Vagina (tissue), 2 donors: ENCODE data around the gene CENPT. TPM values are rescaled to one million over a fixed set of nuclear protein-coding genes. Genes with fewer than 3 reads are reported as not detected.
"Not testable (repeated sequence)": the region's sequence is repeated elsewhere in the genome, so short reads cannot be mapped to it uniquely, and the experiment has no call there.

ENCODE experiments used
- DNase-seq, 2 donors: peaks; one replicate each; pipeline ENCODE4 v3.0.0-alpha.2; 2017; ENCODE audit errors: extremely low spot score in 2 of 2
- H3K27ac ChIP-seq: fragments of 200-600 bp; sonication (generic); one replicate; pipeline ENCODE4 v1.5.1; 2019
- H3K27me3 ChIP-seq: fragments of 200-600 bp; sonication (generic); one replicate; pipeline ENCODE4 v1.5.1; 2019
- H3K36me3 ChIP-seq, 2 donors: fragments of 200-600 bp; sonication (generic); one replicate each; pipeline ENCODE4 v1.5.1; 2017 to 2019
- H3K4me1 ChIP-seq: fragments of 200-600 bp; sonication (generic); one replicate; pipeline ENCODE4 v1.5.1; 2019
- H3K4me3 ChIP-seq, 2 donors: fragments of 200-600 bp; sonication (generic); 1 replicate in 1 of 2; 2 replicates in 1 of 2; pipeline ENCODE4 v1.5.1; 2016 to 2019
- H3K9me3 ChIP-seq: fragments of 200-600 bp; sonication (generic); one replicate; pipeline ENCODE4 v1.5.1; 2019
- POLR2A ChIP-seq, 2 donors: fragments of 450-650 bp; IDR thresholded peaks; one replicate each; pipeline ENCODE4 v1.6.1; 2017; ENCODE audit warnings: antibody characterized with exemption in 2 of 2, mild to moderate bottlenecking in 2 of 2, moderate library complexity in 2 of 2
- POLR2AphosphoS5 ChIP-seq, 2 donors: sonication (generic); formaldehyde crosslinking; IDR thresholded peaks; one replicate each; pipeline ENCODE4 v1.9.0; 2017; ENCODE audit warnings: antibody characterized with exemption in 2 of 2, mild to moderate bottlenecking in 2 of 2, low read depth in 1 of 2; ENCODE audit not compliant: insufficient read depth in 1 of 2
- intact Hi-C: fragments of 100-400 bp; cut with DNase I; formaldehyde crosslinking; loops from one replicate; pipeline ENCODE4 v1.15.1; 2023
- total RNA-seq: library from RNA; depleted of rRNA; stranded (reverse); fragments of >200 nt; gene quantifications from one replicate; pipeline ENCODE4 v1.2.3, GENCODE V29; 2016
- TF ChIP-seq, protein P1 (sequence below), 3 experiments: fragments of 450-650 bp in 2 of 3; fragments of 200-600 bp in 1 of 3; sonication (generic) in 1 of 3; IDR thresholded peaks; one replicate each; pipeline ENCODE4 v1.5.1; 2017 to 2019; ENCODE audit warnings: antibody characterized with exemption in 3 of 3, mild to moderate bottlenecking in 2 of 3, moderate library complexity in 2 of 3

CENPT gene
- total RNA-seq, 1 donor from 2014 or later: 57.7 TPM

DNA sequence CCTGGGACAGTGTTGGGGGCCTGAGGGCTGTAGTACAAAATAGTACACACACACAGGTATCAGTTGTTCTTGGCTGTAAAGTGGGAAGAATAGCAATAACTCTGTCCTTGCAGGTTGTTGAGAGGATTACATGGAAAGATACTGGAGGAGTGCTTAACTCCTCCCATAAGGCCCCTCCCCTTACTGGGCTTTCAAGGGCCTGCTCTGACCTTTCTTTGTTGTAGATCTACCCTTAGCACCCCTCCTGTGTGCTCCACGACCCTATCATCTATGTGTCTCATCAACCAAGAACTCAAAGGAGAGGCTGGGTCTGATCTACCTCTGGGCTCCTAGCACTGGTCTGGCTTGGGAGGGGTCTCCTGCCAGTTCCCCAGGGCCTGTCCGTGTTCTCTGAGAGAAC is 17.1 kb upstream of the CENPT start:
- peaks cover 0 to 37% of the 10 kb centered on the region in 2 donors for H3K36me3 ChIP-seq
- H3K27ac ChIP-seq: no peak overlapping the region
- intact Hi-C loops: no loop called here

DNA sequence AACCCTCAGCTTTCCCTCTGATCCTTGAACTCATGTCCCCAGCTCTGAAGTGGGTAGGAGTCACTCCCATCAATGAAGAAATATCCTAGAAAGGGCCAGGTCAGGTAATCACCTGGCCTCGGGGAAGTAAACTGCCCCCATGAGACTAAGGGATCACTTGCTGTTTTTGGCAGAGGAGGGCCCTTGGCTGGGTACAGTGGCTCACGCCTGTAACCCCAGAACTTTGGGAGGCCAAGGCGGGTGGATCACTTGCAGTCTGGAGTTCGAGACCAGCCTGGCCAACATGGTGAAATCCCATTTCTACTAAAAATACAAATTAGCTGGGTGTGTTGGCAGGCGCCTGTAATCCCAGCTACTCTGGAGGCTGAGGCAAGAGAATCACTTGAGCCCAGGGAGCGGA is 16.6 kb upstream of the CENPT start:
- H3K27ac ChIP-seq: peak overlapping the region; percentile 79
- peaks cover 0 to 31% of the 10 kb centered on the region in 2 donors for H3K36me3 ChIP-seq

More for the DNA sequence above, 17.1 kb upstream of the CENPT start:
- Histone ChIP-seq H3K4me1 (peaks cover 37% of the 10 kb centered on the region), H3K9me3 (no peaks in the 10 kb centered on the region), H3K4me3 (no peak overlapping the region), H3K27me3 (no peaks in the 10 kb centered on the region)
- DNase-seq: no peak
- TF ChIP-seq POLR2AphosphoS5 (IDR thresholded peaks at IDR 0.05; ENCODE audit: insufficient read depth in 1 of 2, low read depth in 1 of 2): no peak
- TF ChIP-seq, protein P1, sequence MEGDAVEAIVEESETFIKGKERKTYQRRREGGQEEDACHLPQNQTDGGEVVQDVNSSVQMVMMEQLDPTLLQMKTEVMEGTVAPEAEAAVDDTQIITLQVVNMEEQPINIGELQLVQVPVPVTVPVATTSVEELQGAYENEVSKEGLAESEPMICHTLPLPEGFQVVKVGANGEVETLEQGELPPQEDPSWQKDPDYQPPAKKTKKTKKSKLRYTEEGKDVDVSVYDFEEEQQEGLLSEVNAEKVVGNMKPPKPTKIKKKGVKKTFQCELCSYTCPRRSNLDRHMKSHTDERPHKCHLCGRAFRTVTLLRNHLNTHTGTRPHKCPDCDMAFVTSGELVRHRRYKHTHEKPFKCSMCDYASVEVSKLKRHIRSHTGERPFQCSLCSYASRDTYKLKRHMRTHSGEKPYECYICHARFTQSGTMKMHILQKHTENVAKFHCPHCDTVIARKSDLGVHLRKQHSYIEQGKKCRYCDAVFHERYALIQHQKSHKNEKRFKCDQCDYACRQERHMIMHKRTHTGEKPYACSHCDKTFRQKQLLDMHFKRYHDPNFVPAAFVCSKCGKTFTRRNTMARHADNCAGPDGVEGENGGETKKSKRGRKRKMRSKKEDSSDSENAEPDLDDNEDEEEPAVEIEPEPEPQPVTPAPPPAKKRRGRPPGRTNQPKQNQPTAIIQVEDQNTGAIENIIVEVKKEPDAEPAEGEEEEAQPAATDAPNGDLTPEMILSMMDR (IDR thresholded peaks at IDR 0.05): no peak
- TF ChIP-seq POLR2A (IDR thresholded peaks at IDR 0.05): no peak

DNA sequence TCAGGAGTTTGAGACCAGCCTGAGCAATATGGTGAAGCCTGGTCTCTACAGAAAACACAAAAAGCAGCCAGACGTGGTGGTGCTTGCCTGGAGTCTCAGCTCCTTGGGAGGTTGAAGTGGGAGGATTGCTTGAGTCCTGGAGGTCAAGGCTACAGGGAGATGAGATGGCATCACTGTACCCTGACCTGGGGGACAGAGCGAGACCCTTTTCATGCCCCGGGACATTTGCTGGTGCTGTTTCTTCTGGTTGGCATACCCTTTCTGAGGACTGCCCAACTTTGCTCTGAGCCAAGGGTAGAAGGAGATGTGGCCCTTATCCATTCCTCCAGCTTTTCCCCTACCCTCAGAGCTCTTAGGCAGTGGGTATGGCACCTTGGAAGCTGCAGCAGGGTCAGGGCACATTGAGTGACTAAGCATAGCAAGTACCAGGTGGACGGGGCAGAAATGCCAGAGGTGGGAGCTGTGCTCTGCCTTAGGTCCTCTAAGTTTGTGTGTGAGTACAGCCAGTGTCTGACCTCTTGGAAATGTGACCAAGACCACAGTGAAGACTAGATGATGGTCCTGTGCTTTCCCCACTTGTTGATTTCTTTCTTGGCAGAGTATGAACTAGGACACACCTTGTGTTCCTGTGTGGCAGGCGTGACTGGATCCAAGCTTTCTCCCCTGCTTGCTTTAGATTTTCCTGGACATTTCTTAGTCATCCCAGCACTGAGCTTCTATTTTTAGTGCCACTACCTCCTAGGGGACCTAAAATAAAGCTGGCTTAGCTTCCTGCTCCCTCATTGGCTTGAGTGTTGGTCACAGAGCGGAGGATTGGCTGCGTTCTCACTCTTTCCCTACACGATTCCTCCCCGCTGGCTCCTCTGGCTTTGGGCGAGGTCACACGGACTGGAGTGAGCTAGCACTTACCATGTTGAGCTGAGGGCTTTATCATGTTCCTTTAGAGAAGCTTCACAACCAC is 15.4 kb upstream of the CENPT start:
- DNase-seq: no peak
- Histone ChIP-seq H3K4me1 (peaks cover 46% of the 10 kb centered on the region), H3K27ac (peak overlapping the region; percentile 79), H3K9me3 (no peaks in the 10 kb centered on the region), H3K4me3 (no peak overlapping the region), H3K36me3 (peaks cover 0 to 20% of the 10 kb centered on the region in 2 donors), H3K27me3 (no peaks in the 10 kb centered on the region)
- intact Hi-C loops: no loop called here
- TF ChIP-seq, protein P1 (IDR thresholded peaks at IDR 0.05): no peak
- peak in 1 of 2 donors; percentile 58 for TF ChIP-seq POLR2AphosphoS5 (IDR thresholded peaks at IDR 0.05; ENCODE audit: insufficient read depth in 1 of 2, low read depth in 1 of 2)

More for the DNA sequence above, 16.6 kb upstream of the CENPT start:
- H3K27me3 ChIP-seq, intact Hi-C loops, H3K9me3 ChIP-seq, H3K4me3 ChIP-seq, DNase-seq: not testable (repeated sequence)
- peaks cover 37% of the 10 kb centered on the region for H3K4me1 ChIP-seq

DNA sequence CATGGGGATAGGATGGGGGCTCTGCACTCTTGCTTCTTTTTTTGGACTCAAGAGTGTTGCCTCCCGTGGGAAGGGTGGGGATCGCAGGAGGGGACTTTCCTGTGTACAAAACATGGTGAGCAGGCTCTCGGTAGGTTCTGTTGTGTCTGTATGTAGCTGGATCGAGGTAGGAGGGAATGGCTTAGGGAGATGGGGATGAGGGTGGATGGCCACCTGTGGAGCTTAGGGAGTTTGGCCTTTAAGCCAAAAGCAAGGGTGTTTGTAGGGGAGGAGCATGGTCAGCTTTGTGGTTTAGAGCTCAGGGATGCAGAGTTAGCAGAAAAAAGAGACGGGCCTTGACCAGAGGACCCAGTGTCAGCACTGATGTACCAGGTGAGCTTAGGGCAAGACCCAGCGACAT is 14.4 kb upstream of the CENPT start:
- H3K4me1 ChIP-seq: peaks cover 56% of the 10 kb centered on the region
- TF ChIP-seq POLR2A (IDR thresholded peaks at IDR 0.05) (no peak), POLR2AphosphoS5 (IDR thresholded peaks at IDR 0.05; ENCODE audit: insufficient read depth in 1 of 2, low read depth in 1 of 2) (no peak)
- TF ChIP-seq, protein P1 (IDR thresholded peaks at IDR 0.05): no peak
- DNase-seq: no peak
- H3K4me3 ChIP-seq: no peak overlapping the region
- H3K27ac ChIP-seq: peak overlapping the region; percentile 79
- no peaks in the 10 kb centered on the region for H3K27me3 ChIP-seq
- no peaks in the 10 kb centered on the region for H3K9me3 ChIP-seq
- peaks cover 0 to 10% of the 10 kb centered on the region in 2 donors for H3K36me3 ChIP-seq
- intact Hi-C loops: no loop called here

DNA sequence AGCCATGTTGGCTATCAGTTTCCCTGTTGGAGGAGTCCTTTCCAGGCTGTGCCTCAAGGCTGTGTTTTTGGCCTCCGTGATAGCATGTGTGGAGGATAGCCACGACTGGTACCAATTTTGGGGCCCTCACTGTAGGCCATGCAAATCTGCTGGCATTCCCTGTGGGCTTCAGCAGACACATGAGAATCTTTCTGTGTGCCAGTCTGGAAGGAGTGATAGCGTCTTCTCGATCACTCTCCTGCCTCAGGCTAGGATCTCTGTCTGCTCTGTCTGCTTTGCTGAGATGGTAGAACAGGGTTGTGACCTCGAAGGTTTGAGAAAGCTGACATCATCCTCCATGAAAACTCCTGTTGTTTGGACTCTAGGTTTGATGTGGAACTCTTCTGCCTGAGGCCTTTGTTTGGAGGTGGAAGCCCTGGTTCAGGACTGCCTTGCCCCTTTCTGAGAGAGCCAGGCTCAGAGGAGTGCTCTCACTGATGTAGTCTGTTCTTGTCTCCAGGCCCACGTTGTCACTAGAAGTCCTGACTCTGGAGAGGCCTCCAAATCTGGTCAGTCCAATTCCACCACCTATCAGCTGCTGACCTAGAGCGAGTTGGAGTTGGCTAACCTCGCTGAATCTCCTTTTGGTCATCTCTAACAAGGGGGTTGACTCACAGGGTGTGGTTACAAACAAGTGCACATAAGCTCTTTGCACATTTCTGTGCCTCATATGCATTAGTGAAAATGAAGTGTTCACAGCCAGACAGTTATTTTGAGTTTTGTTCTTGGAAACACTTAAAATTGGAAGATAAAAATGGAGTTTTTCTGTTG is 13.3 kb upstream of the CENPT start:
- H3K36me3 ChIP-seq: peaks cover 0 to 5% of the 10 kb centered on the region in 2 donors
- no peak for DNase-seq
- peak in 1 of 2 donors; percentile 29 for TF ChIP-seq POLR2AphosphoS5 (IDR thresholded peaks at IDR 0.05; ENCODE audit: insufficient read depth in 1 of 2, low read depth in 1 of 2)
- TF ChIP-seq, protein P1 (IDR thresholded peaks at IDR 0.05): no peak
- intact Hi-C loops: no loop called here
- H3K9me3 ChIP-seq: no peaks in the 10 kb centered on the region
- no peak overlapping the region for H3K4me3 ChIP-seq
- peaks cover 67% of the 10 kb centered on the region for H3K4me1 ChIP-seq
- peak overlapping the region; percentile 79 for H3K27ac ChIP-seq
- H3K27me3 ChIP-seq: no peaks in the 10 kb centered on the region
